ENCODE measurements around the gene COX20. TPM values are rescaled to one million over a fixed set of nuclear protein-coding genes. Genes with fewer than 3 reads are reported as not detected.

Gene COX20, protein sequence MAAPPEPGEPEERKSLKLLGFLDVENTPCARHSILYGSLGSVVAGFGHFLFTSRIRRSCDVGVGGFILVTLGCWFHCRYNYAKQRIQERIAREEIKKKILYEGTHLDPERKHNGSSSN
- total RNA-seq: 30.2 and 37.0 TPM in 2 replicates
- 9.1 and 17.1 TPM in 2 replicates for polyA plus RNA-seq
- 18.6 and 19.5 TPM in 2 replicates for polyA plus RNA-seq (2011; cell fraction: cytosol; rRNA removed)
- polyA plus RNA-seq (2011; cell fraction: nucleus; rRNA removed): 14.0 and 18.6 TPM in 2 replicates
- polyA plus RNA-seq (2012): 21.4 and 57.5 TPM in 2 replicates
- polyA minus RNA-seq: 4.4 and 5.0 TPM in 2 replicates
- polyA minus RNA-seq (2011; cell fraction: cytosol; rRNA and poly(A)+ RNA removed): 8.1 TPM
- polyA minus RNA-seq (2011; cell fraction: nucleus; rRNA and poly(A)+ RNA removed): 14.3 and 18.8 TPM in 2 replicates
- Bru-seq, nascent RNA: percentile 90 among the genes with signal in this experiment
- percentile 84 among the genes with signal in this experiment for BruChase-seq, experiment 1, labeled RNA remaining after a 6-hour chase
- BruChase-seq, experiment 2, labeled RNA remaining after a 2-hour chase: percentile 77 among the genes with signal in this experiment
- long read RNA-seq, transcript COX20-203 (4 exons, 2,631 nt): major isoform, 164 of 249 reads
- long read RNA-seq, transcript COX20-202 (3 exons, 1,005 nt): minor isoform, 67 of 249 reads
- long read RNA-seq, partial matches to known transcripts: 2 of 249 reads
- long read RNA-seq, other reads (novel, unspliced or antisense): 13 of 249 reads

- no TSS peak for BruUV-seq (replicated peaks)
Observed at GRCh38 chr1:244835276-244836134, at the start of gene COX20. Gene COX20, plus strand, starts transcription at chr1:244835658. Its CDS starts 57 bp downstream, at chr1:244835715.

More at GRCh38 chr1:244835276-244836134, at the start of gene COX20:
- Histone ChIP-seq H3K27me3 (ENCODE audit: control insufficient read depth in 2 of 2, insufficient read depth in 2 of 2, low read length in 2 of 2) (no peaks in the 10 kb centered on the region), H3K27ac (ENCODE audit: insufficient read depth, low read depth, low read length) (peak within 1 kb of the TSS; percentile 85), H3K79me2 (ENCODE audit: control insufficient read depth, insufficient read depth, low read length) (peaks cover 43% of the 10 kb centered on the region), H3K9ac (replicated peaks; ENCODE audit: extremely low read depth, insufficient read depth, low read length) (peak within 1 kb of the TSS; percentile 90), H4K20me1 (replicated peaks; ENCODE audit: control insufficient read depth, extremely low read depth, insufficient read depth, low read length) (no peaks in the 10 kb centered on the region), H3K4me3 (replicated peaks in 1 of 3; ENCODE audit: insufficient read depth in 1 of 3, low read depth in 1 of 3, low read length in 3 of 3) (peak within 1 kb of the TSS; percentile 36 to 85 (median 80)), H3K9me1 (replicated peaks; ENCODE audit: control insufficient read depth, extremely low read depth, insufficient read depth, low read length) (no peaks in the 10 kb centered on the region), H2AFZ (ENCODE audit: low read depth, low read length) (peak within 1 kb of the TSS; percentile 12), H3K9me3 (replicated peaks; ENCODE audit: control insufficient read depth, insufficient read depth, low read length) (no peaks in the 10 kb centered on the region), H3K4me1 (ENCODE audit: control insufficient read depth, extremely low read depth, insufficient read depth, low read length) (peaks cover 23% of the 10 kb centered on the region), H3K36me3 (ENCODE audit: control insufficient read depth in 2 of 2, extremely low read depth in 1 of 2, insufficient read depth in 2 of 2, low read length in 2 of 2) (peaks cover 2 to 9% of the 10 kb centered on the region in 2 experiments), H3K4me2 (ENCODE audit: insufficient read depth, low read length) (peak within 1 kb of the TSS; percentile 95)
- peak; percentile 91 for DNase-seq (ENCODE audit: low read depth, low spot score)
- FAIRE-seq: peak; percentile 81
- CTCF ChIA-PET: interaction anchor here (0.7 to 4.1 kb wide), 11 partner anchors 12 to 207 kb away, joined by 3 to 49 read pairs (median 5); no protein-coding TSS in a partner anchor
- POLR2A ChIA-PET: interaction anchor here (0.5 to 3.8 kb wide), 4 partner anchors 16 to 137 kb away, joined by 3 to 26 read pairs (median 6); partner anchors contain the start of gene HNRNPU
- TF ChIP-seq EZH2 (IDR thresholded peaks at IDR 0.05; ENCODE audit: borderline replicate concordance, low read depth, low read length, severe bottlenecking) (no peak), MAX (IDR thresholded peaks at IDR 0.05; ENCODE audit: insufficient read depth, insufficient read length) (peak; percentile 49), POLR2AphosphoS5 (IDR thresholded peaks at IDR 0.05; ENCODE audit: insufficient read depth, low read depth, low read length) (peak; percentile 78), POLR2A (IDR thresholded peaks at IDR 0.05; ENCODE audit: low read depth, low read length) (peak; percentile 68), MYC (IDR thresholded peaks at IDR 0.05; ENCODE audit: low read depth, low read length) (no peak), CTCF (IDR thresholded peaks at IDR 0.05; ENCODE audit: extremely low read depth in 1 of 2, insufficient read depth in 1 of 2, low read depth in 1 of 2, low read length in 2 of 2) (no peak)
- dilution Hi-C loops (cut with MboI; ENCODE audit: extremely low pct_ligation_motif_present, low sequenced_read_pairs): no loop called here
- intact Hi-C loops (cut with micrococcal nuclease): loop anchor here (1.0 to 10.0 kb wide), 8 partner anchors 29 to 491 kb away; partner anchors contain the start of genes ADSS2 and HNRNPU
